Left renal pelvis (tissue), 4 donors: ENCODE data around the gene MX1. TPM values are rescaled to one million over a fixed set of nuclear protein-coding genes. Genes with fewer than 3 reads are reported as not detected.

Experiments
- DNase-seq, 4 donors: peaks; one replicate each; pipeline ENCODE4 v3.0.0-alpha.2; 2013; ENCODE audit warnings: low read depth in 4 of 4, low spot score in 3 of 4
- polyA plus RNA-seq, 4 donors: library from polyadenylated mRNA; unstranded; fragments of 120-200 nt; gene quantifications; one replicate each; pipeline ENCODE4 v1.2.1, GENCODE V29; 2013; ENCODE audit not compliant: insufficient read length in 4 of 4

The MX1 gene
- polyA plus RNA-seq: 10 to 100 TPM in 2 of 4 donors, 1 to 10 TPM in 2; 7.0 to 11.4 (median 9.1) TPM

DNA sequence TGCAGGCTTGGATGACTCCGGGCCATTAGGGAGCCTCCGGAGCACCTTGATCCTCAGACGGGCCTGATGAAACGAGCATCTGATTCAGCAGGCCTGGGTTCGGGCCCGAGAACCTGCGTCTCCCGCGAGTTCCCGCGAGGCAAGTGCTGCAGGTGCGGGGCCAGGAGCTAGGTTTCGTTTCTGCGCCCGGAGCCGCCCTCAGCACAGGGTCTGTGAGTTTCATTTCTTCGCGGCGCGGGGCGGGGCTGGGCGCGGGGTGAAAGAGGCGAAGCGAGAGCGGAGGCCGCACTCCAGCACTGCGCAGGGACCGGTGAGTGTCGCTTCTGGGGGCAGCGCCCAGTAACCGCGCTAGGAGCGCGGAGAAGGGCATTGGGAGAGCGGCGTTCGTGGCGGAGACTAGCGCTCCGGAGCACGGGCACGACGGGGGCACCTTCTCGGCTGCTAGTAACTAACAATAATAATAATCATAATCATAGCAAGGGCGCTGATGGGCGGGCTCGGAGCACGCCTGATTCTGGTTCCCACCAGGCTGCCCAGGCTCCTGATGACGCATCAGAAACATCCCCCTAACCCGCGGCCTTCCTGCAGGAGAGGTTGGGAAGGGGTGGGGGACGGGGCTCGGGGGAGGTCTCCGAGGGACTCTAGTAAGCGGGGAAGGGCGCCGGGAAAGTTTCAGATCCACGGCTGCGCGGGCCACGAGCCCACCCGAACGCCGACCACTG is at the start of gene MX1:
MX1 (plus strand) TSS at position 286 of the 722 bp plus-strand sequence. CDS start 5,832 bp downstream, outside the sequence.
- DNase-seq: no peak

DNA sequence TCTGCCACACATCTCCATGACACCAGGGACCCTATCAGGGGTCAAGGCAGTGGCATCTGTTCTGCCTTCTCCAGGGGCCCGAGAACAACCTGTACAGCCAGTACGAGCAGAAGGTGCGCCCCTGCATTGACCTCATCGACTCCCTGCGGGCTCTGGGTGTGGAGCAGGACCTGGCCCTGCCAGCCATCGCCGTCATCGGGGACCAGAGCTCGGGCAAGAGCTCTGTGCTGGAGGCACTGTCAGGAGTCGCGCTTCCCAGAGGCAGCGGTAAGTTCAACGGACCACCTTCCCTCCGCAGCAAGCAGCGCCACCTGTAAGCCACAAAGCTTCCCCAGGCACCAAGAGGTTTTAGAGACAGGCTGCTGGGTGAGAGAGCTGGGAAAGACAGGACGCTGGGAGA is 48.3 kb upstream of the MX1 start:
- no peak for DNase-seq

- no peak for DNase-seq
Observed at GRCh38 chr21:41378849-41379248, 47.2 kb upstream of the MX1 start.

GRCh38 chr21:41379901-41380300 is 46.1 kb upstream of the MX1 start:
- DNase-seq: no peak

DNA sequence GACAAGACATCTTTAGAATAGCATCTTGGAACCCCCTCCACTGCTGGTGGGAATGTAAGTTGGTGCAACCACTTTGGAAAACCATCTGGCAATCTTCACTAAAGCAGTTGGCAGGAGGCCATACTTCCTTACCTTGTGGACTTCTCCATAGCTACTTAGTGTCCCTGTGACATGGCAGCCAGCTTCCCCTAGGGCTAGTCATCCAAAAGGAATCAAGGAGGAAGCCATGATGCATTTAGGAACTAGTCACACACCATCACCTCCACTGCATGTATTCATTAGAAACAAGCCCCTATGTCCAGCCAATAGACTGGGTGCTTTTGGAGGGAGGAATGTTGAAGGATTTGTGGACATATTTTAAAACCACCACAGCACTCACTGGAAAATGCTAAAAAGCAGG is 44.3 kb upstream of the MX1 start:
- no peak for DNase-seq

- no peak for DNase-seq
Observed at GRCh38 chr21:41387042-41387819, 38.8 kb upstream of the MX1 start.

GRCh38 chr21:41387824-41388223 is 38.2 kb upstream of the MX1 start:
- DNase-seq: no peak

DNA sequence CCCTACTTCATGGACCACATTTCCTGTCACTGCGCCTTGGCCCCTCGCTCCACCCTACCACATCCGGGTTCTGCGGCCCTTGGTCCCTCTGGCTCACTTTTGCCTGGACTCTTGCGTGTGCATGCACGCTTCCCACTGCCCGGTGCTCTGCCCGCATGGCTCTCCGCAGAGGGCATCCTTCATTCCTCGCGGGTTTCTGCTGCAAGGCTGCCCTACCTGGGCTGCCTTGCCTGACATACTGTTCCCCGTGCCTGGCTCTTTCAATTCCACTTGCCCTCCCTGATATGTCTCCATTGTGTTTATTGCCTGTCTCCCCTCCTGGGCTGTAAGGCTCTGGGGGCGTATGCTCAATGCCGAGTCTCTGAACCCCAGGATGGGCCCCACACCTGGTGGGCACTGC is 37.8 kb upstream of the MX1 start:
- DNase-seq: no peak

GRCh38 chr21:41390043-41390639 is 35.9 kb upstream of the MX1 start:
- DNase-seq: no peak

GRCh38 chr21:41393876-41394465 is 32.1 kb upstream of the MX1 start:
- no peak for DNase-seq

GRCh38 chr21:41396558-41397075 is 29.4 kb upstream of the MX1 start:
- peak in 2 of 4 donors; percentile 12 to 17 for DNase-seq

DNA sequence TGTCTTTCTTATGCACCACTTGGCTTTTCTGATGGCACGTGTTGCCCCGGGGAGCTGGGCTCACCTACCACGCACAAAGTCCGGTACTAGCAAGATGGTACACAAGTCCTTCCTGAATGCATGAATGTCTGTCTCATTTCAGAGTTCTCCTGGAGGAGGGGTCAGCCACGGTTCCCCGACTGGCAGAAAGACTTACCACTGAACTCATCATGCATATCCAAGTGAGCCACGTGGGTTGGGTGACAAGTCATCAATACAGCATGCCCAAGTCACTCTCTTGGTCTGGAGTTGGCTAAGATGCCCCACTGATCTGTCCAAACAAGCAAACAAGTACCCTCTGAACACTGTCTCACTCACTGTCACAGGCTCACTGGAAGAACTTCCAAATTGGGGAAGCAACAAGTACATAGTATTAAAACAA is 28.6 kb upstream of the MX1 start:
- DNase-seq: no peak

- no peak for DNase-seq
Observed at GRCh38 chr21:41398251-41398650, 27.8 kb upstream of the MX1 start.

DNA sequence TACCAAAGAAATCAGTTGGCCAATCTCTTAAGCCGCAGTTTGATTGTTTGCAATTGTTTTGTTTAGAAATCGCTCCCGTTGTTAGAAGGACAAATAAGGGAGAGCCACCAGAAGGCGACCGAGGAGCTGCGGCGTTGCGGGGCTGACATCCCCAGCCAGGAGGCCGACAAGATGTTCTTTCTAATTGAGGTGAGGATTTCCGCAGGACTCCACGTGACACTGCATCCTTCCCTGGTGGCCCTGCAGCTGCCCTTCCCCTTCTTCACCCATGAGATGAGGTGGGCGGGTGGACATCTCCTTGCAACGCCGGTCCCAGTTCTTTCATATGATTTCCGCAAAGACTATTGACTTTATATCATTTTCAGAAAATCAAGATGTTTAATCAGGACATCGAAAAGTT is 27.2 kb upstream of the MX1 start:
- no peak for DNase-seq

DNA sequence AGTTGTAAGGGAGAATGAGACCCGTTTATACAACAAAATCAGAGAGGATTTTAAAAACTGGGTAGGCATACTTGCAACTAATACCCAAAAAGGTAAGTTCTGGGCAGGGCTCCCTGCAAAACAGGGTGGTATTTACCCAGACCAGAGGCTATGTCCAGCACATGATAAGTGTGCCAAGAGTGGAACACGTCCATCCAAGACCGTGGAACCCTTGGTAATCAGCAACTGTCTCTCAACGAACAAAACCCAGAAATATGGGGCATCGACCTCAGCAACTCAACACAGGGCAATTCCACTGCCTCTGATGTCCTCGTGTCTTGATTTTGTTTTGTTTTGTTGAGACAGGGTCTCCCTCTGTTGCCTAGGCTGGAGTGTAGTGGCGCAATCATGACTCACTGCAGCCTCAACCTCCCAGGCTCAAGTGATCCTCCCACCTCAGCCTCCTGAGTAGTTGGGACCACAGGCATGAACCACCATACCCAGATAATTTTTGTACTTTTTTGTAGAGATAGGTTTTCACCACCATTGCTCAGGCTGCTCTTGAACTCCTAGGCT is 26.7 kb upstream of the MX1 start:
- no peak for DNase-seq

DNA sequence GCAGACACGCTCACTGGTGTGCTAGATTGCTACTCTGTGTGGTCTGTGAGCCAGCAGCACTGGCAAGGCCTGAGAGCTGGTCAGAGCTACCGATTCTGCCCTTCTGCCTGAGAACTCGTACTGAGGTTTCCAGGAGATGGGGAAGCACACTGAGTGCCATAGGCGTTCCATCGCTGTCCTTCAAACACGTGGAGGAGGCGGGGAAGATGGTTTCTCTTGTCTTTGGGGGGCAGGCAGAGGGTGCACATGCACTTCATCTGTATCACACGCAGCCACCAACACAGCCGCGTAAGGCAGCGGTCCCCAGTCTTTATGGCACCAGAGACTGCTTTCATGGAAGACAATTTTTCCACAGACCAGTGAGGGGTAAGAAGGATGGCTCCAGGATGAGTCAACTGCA is 23.8 kb upstream of the MX1 start:
- DNase-seq: no peak

GRCh38 chr21:41402796-41403195 is 23.2 kb upstream of the MX1 start:
- DNase-seq: no peak

- no peak for DNase-seq
Observed at GRCh38 chr21:41403331-41403730, 22.7 kb upstream of the MX1 start.

DNA sequence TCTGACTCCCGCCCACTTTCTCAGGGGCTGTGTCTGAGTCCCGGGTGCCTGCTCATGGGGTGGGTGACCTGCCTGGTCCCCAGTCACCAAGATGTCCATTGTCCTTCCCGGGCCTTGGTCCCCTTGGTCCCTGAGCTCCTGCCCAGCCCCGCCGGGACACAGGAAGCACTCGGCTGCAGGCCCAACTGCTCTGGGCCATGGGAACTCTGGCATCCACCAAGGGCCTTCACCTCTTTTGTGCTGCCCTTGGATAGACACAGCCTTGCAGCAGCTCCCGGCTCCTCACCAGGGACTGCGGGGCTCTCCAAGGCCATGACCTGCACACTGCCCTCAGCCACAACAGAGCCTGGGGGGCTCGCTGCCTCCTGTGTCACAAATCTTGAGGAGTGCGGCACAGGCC is 22.1 kb upstream of the MX1 start:
- DNase-seq: no peak

GRCh38 chr21:41405321-41405720 is 20.7 kb upstream of the MX1 start:
- DNase-seq: no peak

GRCh38 chr21:41406340-41406739 is 19.7 kb upstream of the MX1 start:
- no peak for DNase-seq
